Glomerular endothelial cell (primary cell): ENCODE results near the gene SYT11. TPM values are rescaled to one million over a fixed set of nuclear protein-coding genes. Genes with fewer than 3 reads are reported as not detected.
"Not testable (repeated sequence)": the region's sequence is repeated elsewhere in the genome, so short reads cannot be mapped to it uniquely, and the experiment has no call there.

ENCODE experiments used
- DNase-seq: peaks from one replicate; pipeline ENCODE4 v3.0.0-alpha.2; 2011; ENCODE audit warnings: low read depth, low spot score; ENCODE audit errors: extremely low read depth
- total RNA-seq: library from RNA; depleted of rRNA; stranded (reverse); fragments of >200 nt; gene quantifications from 2 replicates; pipeline ENCODE4 v1.2.3, GENCODE V29; 2015

The SYT11 gene, protein sequence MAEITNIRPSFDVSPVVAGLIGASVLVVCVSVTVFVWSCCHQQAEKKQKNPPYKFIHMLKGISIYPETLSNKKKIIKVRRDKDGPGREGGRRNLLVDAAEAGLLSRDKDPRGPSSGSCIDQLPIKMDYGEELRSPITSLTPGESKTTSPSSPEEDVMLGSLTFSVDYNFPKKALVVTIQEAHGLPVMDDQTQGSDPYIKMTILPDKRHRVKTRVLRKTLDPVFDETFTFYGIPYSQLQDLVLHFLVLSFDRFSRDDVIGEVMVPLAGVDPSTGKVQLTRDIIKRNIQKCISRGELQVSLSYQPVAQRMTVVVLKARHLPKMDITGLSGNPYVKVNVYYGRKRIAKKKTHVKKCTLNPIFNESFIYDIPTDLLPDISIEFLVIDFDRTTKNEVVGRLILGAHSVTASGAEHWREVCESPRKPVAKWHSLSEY
- total RNA-seq, result 31.2 and 34.4 TPM in 2 replicates

DNA sequence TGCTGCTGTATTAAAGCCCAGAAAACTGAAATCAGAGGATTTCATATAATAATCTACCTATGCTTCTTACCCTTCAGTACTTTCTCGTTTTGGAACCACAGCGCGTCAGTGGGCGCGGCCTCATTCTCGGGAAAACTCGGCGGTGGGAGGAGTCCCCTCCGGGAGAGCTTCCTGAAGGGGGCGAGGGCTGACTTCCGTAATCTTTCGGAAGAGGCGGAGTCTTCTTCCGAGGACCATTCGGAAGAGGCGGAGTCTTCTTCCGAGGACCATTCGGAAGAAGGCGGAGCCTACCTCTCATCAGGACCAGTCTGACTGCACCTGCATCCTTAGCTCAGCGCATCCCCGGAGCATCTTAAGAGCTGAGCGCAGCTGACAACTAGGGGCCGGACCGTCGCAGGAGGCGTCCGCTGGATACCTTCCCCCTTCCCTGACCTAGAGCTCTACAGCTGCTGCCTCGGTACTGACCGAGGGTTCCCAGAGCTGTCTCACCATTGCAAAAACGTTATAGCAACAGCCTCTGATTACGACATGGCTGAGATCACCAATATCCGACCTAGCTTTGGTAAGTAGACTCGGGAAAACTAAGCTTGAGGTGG lies at the start of gene SYT11:
Gene SYT11 (plus strand): TSS at position 334 of the 596 bp plus-strand sequence. CDS start 195 bp downstream, at position 529.
- DNase-seq, result peak; percentile 60

DNA sequence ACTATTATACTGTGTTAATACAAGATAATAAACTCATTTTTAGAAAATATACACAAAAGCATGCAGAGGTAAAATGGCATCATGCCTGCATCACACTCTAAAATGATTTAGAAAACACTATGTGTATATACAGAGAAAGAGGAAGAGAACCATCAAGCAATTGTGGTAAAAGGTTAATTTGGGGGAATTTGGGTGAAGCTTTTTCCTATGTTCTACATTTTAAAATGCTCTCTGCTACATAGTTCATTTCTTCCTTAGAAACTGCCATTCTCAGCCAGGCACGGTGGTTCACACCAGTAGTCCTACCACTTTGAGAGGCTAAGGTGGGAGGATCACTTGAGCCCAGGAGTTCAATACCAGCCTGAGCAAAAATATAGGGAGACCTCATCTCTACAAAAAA lies 46.5 kb upstream of the SYT11 start:
- no peak for DNase-seq

DNA sequence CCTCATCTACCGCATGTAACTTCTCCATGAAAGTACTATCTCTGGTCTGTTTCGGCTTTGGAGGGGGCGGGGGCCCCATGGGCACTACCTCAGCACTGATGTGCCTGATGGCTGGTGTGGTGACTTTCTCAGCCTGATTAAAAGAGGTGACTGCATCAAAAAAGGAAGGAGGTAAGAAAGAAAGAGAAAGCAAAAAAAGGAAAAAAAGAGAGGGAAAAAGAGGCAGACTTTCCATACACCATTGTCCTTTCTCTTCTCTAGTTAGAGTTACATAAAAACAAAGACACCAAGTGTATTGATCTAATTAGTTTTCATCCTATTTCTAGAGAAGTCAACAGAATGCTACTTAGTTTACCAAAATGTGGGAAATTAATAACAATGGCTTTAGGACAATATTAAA lies 45.7 kb upstream of the SYT11 start:
- DNase-seq, result no peak

DNA sequence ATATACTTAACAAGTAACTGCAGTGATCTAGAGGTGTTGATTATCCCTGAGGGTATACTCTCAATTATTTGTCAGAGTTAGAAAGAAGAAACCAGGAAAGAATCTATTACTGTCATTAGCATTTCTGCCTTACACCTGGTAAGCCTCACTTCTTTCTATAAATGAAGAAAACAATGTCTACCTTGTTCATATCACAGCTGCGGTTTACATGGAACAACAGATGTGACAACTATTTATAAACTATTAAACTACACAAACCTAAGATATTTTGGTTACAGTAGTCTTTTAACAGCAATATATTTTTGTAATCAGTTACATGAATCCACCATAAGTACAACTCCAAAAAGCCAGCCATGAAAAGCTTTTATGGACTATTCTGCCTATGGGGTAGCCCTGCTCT lies 43.0 kb upstream of the SYT11 start:
- no peak for DNase-seq

DNA sequence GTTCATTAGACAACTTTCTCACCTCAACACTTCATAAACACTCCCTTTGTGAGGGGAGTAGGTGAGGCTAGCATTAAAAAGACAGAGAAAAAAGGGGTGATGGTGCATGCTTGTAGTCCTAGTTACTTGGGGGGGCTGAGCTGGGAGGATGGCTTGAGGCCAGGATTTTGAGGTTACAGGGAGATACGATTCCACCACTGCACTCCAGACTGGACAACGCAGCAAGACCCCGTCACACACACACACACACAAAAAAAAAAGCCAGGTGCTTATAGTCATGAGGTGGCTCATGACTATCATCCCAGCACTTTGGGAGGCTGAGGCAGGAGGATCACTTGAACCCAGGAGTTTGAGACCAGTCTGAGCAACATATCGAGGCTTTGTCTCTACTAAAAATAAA lies 31.9 kb upstream of the SYT11 start:
- no peak for DNase-seq

DNA sequence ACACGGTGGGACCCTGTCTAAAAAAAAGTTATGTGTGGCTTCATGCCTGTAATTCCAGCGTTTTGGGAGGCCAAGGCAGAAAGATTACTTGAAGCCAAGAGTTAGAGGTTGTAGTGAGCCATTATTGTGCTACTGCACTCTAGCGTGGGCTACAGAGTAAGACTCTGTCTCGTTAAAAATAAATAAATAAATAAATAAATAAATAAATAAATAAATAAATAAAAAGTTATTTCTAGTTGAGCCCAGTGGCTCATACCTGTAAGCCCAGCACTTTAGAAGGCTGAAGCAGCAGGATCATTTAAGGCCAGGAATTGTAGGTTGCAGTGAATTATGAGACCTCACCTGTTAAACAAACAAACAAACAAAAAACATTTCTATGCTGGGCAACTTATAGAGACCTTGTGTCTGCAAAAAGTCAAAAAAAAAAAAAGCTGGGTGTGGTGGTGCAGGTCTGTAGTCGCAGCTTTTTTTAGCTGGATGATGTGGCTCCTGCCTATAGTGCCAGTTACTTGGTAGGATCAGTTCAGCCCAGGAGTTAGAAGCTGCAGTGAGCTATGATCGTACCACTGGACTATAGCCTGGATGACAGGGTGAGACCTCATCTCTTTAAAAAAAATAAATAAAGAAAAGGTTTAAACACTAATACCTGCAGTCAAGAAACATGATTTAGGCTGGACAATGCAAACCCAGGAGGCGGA lies 27.9 kb upstream of the SYT11 start:
- no peak for DNase-seq

DNA sequence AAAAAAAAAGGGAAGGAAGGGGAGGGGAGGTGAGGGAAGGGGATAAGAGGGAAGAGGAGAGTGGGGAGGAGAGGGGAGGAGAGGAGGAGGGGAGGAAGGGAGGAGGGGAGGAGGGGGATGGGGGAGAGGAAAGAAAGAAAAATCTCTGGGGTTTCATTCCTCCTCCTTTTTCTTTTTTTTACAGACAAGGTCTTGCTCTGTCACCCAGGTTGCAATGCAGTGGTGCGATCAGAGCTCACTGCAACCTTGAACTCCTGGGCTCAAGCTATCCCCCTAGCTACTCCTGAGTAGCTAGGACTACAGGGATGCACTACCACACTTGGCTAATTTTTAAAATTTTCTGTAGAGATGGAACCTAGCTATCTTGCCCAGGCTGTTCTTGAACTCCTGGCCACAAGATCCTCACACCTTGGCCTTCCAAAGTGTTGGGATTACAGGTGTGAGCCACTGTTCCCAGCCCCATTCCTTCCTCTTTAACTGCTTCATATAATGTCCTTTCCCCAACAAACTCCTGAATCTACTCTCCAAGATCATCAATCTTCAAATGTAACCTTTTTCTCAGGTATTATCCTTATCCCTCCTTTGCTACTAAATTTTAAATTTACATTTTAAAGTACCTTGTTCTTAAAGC lies 25.6 kb upstream of the SYT11 start:
- DNase-seq, result no peak

DNA sequence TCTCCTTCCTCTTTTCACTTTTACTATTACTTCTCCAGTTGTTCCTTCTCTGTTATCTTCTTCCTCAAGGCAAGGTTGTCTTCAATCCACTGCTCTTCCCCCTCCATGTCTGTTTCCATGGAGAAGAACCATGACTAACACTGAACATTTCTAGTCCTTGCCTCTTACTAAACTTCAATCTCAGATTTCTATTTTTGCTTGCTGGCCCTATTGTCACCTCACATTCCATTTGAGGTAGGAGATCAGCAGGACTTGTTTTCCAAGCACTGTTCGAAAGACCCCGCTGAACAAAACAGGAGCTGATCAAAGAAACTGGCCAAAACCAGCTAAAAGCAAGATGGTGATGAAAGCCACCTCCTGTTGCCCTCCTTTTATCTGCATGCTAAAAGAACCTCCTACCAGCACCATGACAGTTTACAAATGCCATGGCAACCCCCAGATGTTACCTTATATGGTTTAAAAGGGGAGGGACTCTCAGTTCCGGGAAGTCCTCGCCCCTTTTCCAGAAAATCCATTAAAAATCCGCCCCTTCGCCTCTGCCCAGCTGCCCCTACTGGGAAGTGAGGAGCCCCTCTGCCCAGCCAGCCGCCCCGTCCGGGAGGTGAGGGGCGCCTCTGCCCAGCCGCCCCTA lies 25.0 kb upstream of the SYT11 start:
- no peak for DNase-seq

DNA sequence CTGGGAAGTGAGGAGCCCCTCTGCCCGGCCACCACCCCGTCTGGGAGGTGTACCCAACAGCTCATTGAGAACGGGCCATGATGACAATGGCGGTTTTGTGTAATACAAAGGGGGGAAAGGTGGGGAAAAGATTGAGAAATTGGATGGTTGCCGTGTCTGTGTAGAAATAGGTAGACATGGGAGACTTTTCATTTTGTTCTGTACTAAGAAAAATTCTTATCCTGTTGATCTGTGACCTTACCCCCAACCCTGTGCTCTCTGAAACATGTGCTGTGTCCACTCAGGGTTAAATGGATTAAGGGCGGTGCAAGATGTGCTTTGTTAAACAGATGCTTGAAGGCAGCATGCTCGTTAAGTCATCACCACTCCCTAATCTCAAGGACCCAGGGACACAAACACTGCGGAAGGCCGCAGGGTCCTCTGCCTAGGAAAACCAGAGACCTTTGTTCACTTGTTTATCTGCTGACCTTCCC lies 24.4 kb upstream of the SYT11 start:
- DNase-seq, result not testable (repeated sequence)

DNA sequence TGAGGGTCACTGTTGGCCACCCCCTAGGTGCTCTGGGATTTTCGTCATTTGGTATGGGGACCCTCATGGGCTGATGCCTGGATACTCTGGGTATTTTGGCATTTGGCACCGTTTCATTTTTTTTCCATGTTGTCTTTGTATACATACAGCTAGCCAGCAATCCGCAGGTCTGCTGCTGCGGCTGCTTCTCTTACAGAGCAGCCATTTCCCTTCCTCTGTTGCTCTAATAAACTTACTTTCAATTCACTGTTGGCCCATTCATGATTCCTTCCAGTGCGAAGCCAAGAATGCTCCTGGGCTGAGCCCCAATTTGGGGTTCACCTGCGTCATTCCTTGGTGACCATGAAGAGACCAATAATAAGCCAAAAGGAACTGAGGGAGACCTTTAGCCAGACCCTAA lies 23.8 kb upstream of the SYT11 start:
- DNase-seq, result no peak

DNA sequence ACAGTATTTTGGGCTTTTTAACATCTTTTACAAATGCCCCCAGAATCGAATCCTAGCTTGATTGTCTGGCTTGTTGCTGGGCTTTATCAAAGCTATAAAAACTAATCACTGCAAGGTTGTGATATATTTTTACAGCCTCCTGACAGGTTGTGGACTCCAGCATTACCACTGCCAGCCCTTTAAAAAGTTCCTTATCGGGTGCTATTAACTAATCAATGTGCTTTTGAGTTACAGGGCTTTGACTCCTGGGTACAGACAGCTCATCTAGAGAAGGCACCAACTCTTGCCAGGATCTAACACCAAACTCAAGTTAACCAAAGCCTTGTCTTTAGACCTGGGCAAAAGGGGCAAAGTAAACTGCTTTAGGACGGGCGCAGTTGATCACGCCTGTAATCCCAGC lies 19.0 kb upstream of the SYT11 start:
- DNase-seq, result no peak

DNA sequence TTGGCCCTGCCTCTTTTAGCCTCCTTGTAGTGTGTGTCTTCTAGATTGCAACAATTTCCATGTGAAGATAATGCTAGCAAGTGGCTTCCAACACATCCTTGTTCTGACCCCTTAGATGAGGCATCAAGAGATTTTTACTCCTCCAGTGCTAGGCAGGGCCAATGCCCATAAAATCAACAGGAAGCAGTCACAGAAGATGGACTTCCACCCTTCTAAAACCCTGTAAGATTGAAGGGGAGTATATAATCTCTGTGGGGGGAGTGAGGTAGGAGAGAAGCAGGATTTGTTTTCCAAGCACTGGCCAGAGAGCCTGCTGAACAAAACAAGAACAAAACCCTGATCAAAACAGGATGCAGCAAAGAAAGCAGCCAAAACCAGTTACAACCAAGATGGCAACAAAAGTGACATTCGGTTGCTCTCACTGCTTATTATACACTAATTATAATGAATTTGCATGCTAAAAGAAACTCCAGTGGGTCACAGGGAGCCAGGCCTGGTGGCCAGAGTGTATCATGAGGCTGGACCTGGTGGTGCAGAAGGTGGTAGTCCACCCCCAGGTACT lies 14.4 kb upstream of the SYT11 start:
- DNase-seq, result no peak

DNA sequence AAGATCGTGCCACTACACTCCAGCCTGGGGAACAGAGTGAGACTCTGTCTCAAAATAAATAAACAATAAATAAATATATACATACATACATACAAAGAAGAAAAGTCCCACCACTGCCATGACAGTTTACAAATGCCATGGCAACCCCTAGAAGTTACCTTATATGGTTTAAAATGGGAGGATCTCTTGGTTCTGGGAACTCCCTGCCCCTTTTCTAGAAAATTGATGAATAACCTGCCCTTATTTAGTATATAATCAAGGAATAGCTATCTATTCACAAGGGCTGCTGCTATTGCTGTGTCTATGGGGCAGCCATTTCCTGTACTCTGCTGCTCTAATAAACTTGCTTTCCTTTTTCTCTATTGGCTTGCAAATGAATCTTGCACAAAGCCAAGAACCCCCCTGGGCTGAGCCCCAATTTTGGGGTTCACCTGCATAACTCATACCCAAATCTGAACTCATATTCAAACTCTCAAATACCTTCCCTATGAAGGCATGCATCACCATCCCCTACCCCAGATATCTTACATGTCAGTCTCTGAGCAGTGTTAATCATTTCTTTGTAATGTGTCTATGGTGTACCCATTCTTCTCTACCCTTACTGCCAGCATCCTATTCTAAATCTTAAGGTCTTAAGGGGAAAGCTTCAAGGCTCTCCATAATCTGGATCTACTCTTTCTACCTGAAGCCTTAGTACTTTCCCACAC lies 11.4 kb upstream of the SYT11 start:
- DNase-seq, result no peak

DNA sequence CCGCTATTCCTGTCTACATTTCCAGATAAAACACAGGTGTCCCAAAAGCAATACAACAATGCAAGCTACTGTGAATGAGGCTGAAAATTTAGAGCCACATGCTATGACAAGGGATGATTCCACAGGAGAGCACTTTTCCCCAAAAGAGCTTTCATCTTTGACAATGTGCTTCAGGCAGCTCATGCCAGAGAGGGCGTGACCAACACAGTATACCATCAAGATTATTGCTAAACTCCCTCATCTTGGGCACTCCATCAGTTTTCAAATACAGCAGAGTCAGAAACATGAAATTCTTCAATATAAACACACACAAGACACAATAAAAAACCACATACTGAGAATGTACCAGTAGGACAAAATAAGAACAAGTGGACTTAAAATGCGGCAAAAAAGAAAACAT lies 9.0 kb upstream of the SYT11 start:
- DNase-seq, result no peak

DNA sequence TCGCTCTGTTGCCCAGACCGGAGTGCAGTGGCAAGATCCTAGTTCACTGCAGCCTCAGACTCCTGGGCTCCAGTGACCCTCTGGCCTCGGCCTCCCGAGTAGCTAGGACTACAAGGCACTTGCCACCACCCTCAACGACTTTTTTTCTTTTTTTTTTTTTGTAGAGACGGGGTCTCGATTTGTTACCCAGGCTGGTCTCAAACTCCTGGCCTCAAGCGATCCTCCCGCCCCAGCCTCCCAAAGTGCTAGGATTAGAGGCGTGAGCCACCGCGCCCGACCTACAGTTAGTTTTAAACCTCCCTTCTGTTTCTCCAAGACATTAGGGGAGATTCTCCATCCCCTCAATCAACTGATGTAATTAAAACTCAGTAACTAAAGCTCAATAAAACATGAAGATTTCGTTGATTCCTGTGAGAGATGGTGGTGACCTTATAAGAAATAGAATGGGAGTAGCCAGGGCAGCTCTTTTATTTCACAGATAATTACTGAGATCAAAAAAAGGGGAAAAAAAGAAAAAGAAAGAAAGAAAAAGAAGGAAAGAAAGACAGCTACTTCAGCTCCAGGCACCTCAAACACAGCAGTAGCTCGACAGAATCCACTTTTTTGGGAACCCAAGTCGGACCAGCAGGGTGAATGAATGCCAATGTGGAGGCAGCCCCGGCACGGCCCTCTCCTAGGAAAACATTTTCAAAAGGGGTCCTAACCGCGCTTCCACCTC lies 3.0 kb upstream of the SYT11 start:
- DNase-seq, result no peak

DNA sequence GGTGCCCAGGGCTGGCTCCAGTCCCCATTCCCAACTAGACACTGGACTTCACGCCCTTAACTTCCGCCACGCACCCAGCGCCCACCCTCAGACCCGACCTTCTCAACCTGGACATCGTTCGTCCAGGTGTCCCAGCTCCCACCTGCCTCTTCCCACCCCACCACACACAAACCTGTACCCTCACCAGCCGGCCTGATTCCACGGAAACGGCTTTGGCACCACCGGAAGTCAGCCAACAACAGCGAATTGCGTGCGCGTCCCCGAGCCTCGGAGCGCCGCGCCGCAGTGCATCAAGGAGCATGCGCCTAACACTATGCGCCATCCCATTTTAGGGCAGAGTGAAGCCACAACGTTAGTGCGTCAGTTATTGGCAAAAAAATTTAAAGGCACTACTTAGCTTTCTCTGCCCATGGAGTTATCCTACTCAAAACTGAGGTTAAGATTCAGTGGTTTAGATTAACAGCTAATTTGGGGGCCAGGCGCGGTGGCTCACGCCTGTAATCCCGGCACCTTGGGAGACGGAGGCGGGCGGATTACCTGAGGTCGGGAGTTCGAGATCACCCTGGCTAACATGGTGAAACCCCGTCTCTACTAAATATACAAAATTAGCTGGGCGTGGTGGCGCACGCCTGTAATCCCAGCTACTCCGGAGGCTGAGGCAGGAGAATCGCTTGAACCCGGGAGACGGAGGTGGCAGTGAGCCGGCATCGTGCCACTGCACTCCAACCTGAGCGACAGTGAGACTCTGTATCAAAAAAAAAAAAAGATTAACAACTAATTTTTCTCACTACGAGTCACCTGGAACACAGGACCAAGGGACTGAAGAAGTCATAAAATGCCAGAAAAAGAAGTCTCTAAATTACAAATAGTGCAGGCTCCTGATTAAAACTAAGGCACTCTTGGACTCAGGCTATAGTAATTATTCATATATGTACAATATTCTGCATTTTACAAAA lies 2.1 kb upstream of the SYT11 start, which contains the start of gene GON4L:
Gene GON4L (minus strand): TSS at position 240 of the 956 bp plus-strand sequence. CDS start 3,434 bp downstream, outside the sequence.
- DNase-seq, result peak; percentile 68

DNA sequence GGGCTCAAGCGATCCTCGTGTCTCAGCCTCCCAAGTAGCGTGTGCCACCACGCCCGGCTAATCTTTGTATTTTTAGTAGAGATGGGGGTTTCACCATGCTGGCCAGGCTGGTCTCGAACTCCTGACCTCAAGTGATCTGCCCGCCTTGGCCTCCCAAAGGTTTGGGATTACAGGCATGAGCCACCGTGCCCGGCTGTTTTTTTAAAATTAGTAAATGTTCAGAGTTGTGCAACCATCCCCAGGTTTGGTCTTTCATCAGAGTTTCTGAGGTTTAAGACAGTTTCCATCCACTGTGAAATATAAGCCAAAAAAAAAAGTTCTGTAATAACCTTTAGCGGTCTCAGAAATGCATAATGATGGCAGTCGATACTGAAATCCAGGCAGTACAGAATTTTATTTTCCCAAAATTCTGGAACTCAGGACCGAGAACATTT lies 550 bp upstream of the SYT11 start:
- DNase-seq, result no peak
